COLO668 (cell line): ENCODE results near the gene FAM136A.
"Not testable (repeated sequence)": the region's sequence is repeated elsewhere in the genome, so short reads cannot be mapped to it uniquely, and the experiment has no call there.

Source experiments
- DNase-seq: peaks from one replicate; lab custom pipeline; 2025; ENCODE audit not compliant: unreplicated experiment; lab: John Stamatoyannopoulos, UW

Gene FAM136A

DNA sequence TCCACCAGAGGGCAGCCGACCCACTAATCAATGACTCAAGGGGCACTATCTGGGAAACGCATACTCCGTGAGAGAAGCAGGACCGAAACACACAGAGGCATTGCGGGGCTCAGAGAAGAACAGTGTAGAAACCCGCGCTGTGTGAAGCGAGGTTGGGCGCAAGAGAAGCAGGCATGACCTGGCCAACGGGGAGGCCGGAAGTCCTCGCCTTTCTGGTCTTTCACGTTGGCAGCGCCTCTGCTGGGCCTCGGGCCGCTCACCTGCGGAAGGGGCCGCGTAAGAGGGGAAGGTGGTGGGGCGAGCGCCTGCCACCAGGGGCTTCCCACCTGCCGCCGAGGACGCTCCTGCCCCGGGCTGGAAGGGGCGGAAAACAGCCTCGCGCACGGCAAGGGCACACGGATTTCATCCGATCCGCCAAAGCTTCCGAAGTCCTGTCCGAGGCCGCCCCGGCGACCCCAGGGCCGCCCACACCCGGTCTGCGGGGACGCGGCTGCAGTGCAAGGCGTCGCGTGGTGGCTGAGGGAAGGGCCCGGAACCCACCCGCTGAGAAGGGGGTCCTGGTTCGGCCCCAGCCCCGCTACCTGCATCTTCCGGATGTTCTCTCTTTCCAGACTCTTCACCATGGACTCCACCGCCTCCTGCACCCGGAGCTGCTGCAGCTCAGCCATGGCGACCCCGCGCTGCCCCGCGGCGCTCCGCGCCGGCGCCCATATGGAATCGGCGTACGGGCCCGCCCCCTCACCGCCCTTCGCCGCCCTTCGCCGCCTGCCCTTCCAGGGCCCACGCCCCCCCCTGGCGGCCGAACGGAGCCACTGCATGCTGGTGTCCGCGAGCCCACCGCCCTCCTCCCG is at the start of gene FAM136A:
Gene FAM136A, minus strand, starts transcription at position 724 of the 851 bp plus-strand sequence. Its CDS starts 56 bp downstream, at position 668.
- peak; percentile 93 for DNase-seq

DNA sequence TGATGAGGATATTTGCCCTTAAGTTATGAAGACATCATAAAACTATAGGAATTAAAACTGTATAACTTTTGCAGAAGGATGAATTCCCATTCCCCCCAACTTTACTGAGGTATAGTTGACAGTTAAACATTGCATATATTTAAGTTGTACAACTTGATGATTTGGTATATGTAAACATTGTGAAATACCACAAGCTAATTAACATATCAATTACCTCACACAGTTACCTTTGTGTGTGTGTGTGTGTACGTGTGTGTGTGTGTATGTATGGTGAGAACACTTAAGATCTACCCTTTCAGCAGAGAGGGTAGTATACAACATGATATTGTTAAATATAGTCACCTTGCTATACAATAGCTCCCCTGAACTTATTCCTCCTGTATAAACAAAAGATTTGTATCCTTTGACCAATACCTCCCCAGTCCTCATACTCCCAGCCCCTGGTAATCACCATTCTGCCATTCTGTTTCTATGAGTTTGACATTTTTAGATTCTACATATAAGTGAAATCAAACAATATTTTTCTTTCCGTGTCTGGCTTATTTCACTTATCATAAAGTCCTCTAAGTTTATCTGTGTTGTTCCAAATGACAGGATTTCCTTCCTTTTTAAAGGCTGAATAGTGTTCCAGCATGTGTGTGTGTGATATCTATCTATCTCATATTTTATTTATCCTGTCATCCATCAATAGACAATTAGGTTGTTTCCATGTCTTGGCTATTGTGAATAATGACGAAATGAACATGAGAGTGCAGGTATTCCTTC is 48.2 kb upstream of the FAM136A start:
- DNase-seq, result no peak

DNA sequence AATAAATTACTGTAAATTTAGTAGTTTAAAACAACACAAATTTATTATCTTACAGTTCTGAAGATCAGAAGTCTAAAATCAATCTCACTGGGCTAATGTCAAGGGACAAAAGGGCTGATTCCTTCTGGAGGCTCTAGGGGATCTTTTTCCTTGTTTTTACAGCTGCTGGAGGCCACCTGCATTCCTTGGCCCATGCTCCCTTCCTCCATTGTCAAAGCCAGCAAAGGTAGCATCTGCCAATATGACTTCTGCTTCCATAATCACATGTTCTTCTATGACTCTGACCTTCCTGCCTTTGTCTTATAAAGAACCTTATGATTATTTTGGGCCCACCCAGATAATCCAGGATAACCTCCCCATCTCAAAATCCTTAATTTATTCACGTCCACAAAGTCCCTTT is 46.0 kb upstream of the FAM136A start:
- DNase-seq, result peak; percentile 19

DNA sequence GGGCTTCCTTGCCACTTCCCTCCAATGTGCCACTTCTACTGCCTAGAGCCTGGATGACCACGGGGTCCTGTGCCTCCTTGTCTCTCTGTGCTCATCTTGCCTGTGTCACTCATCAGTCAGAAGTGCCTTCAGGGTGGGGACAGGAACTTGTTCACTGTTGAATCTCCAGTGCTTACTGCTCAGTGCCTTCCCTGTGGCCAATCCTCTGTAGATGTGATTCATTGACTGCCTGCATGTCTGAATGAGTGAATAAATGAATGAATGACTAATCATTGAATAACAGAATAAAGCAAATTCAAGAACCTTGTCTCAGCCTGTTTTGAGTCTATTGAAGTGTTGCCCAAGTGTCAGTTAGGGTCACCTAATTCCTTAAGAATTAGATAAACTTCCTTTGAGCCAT is 42.3 kb upstream of the FAM136A start:
- DNase-seq, result no peak

DNA sequence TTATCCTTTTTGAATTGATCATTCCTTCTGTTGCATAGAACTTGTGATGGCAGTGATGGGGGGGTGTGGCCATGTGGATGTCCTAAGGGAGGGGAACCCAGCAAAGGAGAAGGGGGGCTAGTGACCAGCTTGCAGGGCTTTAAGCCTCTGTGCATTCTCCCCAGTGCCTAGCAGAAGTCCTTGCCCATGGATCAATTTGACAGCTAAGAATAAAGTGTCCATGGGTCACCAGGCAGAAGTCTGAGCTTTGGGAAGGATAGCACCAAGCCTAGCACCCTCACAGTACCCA is 39.6 kb upstream of the FAM136A start:
- DNase-seq, result no peak

DNA sequence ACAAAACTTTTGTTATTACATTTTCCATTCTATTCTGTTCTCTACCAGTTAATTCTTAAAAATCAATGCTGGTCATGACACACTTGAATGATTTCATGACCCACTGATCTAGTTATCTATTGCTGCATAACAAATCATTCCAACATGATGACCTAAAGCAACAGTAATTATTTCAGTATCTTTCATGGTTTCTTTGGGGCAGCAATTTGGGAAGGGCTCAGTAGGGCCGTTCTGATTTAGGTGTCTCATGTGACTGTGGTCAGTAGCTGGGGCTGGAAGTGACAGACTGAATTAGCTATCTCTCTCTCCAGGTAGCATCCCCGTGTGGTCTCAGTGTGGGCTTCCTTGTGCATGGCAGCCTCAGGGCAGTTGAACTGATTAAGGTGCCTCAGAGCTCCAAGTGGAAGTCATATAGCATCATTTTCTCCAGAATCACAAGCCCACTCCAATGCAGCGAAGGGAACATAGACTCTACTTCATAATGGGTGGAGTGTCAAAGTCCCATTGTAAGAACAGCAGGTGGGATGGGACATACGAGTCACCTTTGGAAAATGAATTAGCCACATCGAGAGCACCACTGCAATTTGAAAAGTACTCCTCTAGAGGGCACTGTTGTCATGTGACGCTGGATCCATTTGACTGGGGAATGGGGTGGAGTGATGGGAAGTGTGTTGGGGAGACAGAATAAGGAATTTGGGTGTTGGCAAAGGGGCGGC is 39.1 kb upstream of the FAM136A start:
- peak; percentile 50 for DNase-seq

DNA sequence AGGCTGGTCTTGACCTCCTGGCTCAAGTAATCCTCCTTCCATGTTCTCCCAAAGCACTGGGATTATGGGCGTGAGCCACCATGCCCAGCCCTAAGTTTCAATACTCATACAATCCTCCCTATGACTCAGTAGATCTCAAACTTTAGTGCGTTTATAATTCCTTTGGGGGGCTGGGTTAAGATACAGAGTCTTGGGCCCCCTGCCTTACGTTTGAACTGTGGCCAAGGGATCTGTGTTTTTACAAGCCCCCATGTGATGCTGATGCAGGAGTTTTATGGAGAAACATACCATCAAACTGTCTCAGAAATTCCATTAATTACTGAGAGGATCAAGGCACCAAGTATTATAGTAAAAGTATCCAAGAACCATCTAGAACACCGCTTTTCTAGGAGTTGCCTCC is 38.2 kb upstream of the FAM136A start:
- no peak for DNase-seq

DNA sequence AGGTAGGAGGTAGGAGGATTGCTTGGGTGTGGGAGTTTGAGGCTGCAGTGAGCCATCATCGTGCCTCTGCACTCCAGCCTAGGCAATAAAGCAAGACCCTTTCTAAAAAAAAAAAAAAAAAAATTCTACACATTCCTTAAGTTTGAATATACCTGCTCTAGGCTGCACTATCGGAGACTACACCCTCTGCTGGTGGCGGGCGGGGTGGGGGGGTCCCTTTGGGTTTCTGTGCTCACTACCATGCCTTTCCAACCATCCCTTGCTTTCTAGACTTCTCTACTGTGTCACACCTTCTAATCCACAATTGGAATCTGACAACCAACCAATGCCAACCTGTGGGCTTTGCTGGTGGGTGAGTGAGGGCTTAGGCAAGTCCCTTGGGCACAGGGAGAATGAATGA is 34.7 kb upstream of the FAM136A start:
- DNase-seq, result no peak

DNA sequence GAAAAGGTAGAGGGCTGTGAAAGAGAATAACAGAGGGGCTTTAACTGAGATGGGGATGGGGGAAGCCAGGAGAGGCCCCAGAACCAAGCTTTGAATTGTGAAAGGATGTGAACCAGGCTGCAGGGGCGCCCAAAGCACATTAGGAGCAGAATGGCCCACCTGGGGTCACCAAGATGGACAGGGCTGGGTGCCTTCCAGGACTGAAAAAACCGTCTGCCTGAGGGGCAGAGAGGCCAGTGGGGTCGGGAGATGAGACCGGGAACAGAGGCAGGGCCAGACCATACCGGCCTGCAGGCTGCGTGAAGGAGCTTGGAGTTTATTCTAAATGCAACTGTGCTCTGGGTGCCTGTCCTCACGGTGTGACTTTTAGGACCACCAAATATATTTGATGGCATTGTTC is 29.1 kb upstream of the FAM136A start:
- no peak for DNase-seq

DNA sequence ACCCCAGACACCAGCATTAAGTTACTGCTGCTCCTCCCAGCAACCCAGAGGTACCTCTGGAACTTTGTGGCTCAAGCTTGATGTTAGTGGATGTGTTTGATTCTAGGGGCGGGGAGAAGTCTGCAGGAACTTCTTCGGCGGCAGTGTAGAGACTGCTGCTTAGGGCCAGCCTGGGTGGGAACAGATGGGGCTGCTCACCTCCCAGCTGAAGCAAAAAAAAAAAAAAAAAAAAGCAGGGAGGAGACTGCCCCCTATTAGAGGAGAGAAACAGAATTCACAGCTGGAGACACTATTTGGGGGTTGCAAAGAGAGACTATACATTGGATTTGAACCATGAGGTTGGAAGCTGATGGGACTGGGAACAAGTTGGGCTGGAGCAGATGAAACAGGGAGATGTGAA is 28.6 kb upstream of the FAM136A start:
- no peak for DNase-seq

DNA sequence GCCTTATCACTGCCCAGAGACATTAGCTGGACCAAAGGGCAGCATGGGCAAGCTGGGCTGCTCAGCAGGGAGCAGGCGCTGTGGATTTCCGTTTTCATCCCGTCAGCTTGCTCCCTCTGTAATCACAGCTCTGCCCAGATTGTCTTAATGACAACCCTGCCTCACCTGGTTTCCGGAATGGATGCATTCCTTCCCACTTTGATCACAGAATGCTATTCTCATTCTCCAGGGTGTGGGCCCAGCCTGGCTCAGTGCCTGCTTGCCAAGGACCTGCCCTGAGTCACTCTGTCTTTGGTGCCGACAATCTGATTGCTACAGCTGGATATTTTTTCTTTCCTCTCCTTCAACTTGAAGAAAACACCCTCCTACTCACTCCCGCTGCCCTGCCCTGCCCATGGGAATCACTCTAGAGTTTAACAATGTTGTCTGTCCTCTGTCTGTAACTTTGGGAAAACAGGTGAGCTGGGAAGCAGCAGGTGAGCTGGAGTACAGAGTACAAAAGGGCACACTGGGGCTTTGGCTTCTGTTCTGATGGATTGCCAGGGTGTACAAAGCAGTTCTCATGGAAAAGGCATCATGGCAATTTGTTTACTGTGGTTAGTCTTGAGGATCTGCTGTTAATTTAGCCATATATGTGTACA is 27.2 kb upstream of the FAM136A start:
- DNase-seq, result peak; percentile 62

DNA sequence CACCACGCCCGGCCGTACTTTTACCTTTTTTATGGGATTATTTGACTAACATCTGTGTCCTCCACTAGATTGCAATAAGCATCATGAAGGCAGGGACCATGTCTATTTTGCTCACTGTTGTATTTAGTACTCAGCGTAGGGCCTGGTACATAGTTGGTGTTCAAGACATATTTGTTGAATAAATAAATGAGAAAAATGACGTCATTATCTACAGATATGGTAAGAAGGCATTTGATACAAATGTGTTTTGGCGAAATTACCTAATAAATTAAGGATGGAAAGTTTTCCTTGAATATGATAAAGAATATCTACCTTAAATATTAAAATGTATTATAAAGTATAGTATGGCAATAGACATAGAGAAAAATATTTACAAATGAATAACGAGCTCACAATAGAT is 24.0 kb upstream of the FAM136A start:
- no peak for DNase-seq

DNA sequence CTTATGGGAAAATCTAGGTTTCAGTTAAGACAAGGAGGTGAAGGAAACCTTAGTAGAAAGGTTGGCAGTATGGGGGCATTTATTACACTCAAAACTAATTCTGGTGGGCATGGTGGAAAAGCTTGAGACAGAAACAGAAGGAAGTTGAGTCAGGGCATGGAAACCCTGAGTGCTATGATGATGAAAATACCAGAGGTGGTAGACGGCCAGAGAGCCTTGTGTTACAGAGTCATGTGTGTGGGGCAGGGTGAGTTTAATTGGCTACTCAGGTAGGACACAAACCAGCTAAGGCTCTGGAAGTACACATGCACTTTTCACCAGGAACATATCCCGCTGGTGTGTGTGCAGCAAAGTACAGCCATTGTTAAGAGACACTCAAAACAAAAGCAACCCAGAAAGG is 20.7 kb upstream of the FAM136A start:
- no peak for DNase-seq

DNA sequence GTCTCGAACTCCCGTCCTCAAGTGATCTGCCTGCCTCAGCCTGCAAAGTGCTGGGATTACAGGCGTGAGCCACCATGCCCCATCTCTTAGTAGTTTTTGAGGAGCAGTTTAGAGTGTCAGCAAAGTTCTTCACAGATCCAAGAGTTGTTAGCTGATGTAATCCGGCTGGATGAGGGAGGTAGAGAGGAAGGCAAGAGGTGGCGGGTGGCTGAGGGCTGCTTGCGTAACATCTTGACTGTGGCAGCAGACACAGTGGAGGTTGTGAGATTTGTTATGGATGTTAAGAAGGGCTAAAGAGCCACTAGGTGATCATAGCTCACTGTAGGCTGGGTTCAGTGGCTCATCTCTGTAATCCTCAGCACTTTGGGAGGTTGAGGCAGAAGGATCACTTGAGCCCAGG is 19.5 kb upstream of the FAM136A start:
- no peak for DNase-seq

DNA sequence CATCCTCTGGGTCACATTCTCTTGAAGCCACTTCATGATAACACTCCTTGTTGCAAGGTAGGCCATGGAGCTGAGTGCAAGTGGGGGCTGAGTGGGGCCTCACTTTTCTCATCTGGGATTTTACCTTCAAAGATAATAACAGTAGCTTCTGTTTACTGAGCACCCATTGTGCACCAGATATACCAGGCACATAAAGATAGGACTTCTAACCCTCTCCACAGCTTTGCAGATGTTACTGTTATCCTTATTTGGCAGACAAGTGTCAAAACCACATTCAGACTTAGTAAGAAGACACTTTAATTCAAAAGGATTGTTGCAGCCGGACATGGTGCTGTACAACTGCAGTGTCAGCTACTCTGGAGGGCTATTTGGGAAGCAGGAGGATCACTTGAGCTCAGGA is 12.8 kb upstream of the FAM136A start:
- DNase-seq, result no peak

DNA sequence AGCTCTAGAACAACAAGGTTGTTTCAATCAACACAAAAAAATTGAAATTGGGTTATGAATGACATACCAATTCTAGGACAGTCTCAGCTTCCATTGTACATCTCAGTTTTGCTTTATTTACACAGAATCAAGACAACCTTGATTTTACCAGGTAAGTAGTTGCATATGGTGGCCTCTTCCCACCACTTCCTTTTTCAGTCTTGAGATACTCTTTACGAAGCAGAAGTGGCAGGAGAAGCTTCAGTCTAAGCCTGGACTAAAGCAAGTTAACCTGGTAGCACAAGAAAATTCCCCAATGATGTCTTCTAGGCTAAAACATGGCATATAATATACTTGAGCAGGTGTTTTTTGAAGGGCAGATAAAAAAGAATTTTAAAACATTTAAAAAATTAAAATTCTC is 10.7 kb upstream of the FAM136A start:
- no peak for DNase-seq

DNA sequence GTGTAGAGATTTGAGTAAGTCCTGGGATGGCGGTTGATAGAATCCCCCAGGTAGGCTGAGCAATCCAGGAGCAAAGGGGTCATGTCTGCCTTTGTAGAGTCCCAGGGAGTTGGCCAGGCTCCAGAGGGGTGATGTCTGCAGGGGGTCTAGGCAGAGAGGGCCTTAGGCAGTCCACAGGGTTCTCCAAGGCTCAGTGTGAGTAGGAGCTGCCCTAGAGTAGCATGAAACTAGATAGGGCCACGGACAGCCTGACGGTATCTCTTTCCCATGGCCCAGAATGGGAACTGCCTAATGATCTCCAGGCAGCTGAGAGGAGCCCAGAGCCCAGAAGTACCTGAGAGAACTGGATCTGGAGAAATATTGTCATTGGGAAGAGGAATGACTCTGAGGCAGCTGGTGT is 9.0 kb upstream of the FAM136A start:
- DNase-seq, result no peak

DNA sequence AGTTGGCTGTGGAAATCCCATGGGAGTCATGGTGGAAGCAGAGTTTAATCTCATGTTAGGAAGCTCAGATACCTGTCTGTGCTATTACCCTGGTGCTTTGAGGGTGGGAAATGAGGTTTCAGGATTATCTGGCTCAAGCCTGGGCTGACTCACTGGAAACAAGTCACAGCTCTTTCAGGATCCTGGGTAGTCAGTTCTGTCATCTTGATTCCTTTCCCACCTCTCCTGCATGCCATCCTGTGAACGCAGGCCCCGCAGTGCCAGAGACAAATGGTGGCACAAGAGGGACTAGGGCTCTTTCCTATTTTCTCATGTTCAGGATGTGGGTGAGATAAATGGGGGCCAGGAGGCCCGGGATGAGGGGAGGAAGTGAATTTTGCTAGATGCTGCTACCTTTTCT is 3.7 kb upstream of the FAM136A start:
- no peak for DNase-seq

DNA sequence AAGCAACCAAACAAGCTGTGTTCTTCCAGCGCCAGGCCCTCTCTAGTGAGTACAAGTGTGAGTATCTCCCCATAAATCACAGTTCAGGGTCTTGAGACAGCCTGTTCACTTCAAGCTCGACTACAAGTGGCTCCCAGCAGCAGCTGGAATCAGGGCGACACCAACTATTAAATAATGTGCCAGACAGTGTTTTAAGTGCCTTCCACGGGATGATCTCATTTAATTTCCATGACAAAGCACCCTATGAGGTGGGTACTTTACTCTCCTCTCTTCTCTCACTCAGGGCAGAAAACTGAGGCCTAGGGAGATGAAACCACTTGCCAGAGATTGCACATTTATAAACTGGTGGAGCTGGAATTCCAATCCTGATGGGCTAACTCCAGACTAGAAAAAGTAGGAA is 2.6 kb upstream of the FAM136A start:
- DNase-seq, result peak; percentile 46

DNA sequence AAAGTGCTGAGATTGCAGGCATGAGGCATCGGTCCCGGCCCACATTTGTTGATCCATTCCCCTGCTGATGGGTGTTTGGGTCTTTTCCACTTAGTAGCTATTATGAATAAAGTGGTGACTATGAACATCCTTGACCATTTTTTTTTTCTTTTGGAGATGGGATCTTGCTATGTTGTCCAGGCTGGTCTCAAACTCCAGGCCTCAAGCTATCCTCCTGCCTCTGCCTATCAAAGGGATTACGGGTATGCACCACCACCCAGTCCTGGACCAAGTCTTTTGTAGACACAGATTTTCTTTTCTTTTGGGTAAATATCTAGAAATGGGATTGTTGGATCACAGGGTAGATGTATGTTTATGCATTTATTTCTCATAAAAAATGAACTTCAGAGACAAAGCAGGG is 1.3 kb upstream of the FAM136A start:
- DNase-seq, result no peak

DNA sequence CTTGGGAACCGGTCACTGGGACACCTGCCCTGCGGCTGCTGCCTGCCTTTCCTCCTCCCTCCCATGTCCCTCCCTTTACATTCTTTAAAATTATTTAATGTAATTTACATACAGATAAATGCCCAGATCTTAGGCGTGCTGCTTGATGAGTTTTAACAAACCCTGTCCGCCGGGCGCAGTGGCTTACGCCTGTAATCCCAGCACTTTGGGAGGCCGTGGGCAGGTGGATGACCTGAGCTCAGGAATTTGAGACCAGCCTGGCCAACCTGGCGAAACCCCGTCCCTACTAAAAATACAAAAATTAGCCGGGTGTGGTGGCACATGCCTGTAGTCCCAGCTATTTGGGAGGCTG is 304 bp upstream of the FAM136A start:
- not testable (repeated sequence) for DNase-seq
